NCI-H345 (cell line): ENCODE data around the gene EEFSEC.

Experiments
- DNase-seq: peaks from one replicate; lab custom pipeline; 2025; lab: John Stamatoyannopoulos, UW

The EEFSEC gene

GRCh38 chr3:128242818-128243601, 89.7 kb downstream of the EEFSEC start:
- no peak for DNase-seq

- no peak for DNase-seq
Measured at GRCh38 chr3:128243602-128244504, 90.6 kb downstream of the EEFSEC start.

GRCh38 chr3:128245460-128245859, 92.2 kb downstream of the EEFSEC start:
- DNase-seq, result no peak

- DNase-seq, result no peak
Measured at GRCh38 chr3:128247666-128248409, 94.6 kb downstream of the EEFSEC start.

GRCh38 chr3:128252083-128252482, 98.8 kb downstream of the EEFSEC start:
- no peak for DNase-seq

GRCh38 chr3:128253150-128253549, 99.9 kb downstream of the EEFSEC start:
- DNase-seq, result no peak

GRCh38 chr3:128254066-128254590, 100.8 kb downstream of the EEFSEC start:
- no peak for DNase-seq

- no peak for DNase-seq
Measured at GRCh38 chr3:128254967-128255366, 101.7 kb downstream of the EEFSEC start.

- no peak for DNase-seq
Measured at GRCh38 chr3:128256131-128256530, 102.8 kb downstream of the EEFSEC start.

GRCh38 chr3:128257632-128258031, 104.4 kb downstream of the EEFSEC start:
- no peak for DNase-seq

- DNase-seq, result no peak
Measured at GRCh38 chr3:128260275-128260674, 107.0 kb downstream of the EEFSEC start.

- no peak for DNase-seq
Measured at GRCh38 chr3:128262457-128262856, 109.2 kb downstream of the EEFSEC start.

- no peak for DNase-seq
Measured at GRCh38 chr3:128263118-128263517, 109.8 kb downstream of the EEFSEC start.

- DNase-seq, result no peak
Measured at GRCh38 chr3:128263946-128264345, 110.7 kb downstream of the EEFSEC start.

GRCh38 chr3:128266453-128266852, 113.2 kb downstream of the EEFSEC start:
- DNase-seq, result no peak

GRCh38 chr3:128267541-128267940, 114.3 kb downstream of the EEFSEC start:
- no peak for DNase-seq

- no peak for DNase-seq
Measured at GRCh38 chr3:128269006-128269775, 115.9 kb downstream of the EEFSEC start.

GRCh38 chr3:128269796-128270195, 116.5 kb downstream of the EEFSEC start:
- no peak for DNase-seq

- DNase-seq, result no peak
Measured at GRCh38 chr3:128270559-128271492, 117.5 kb downstream of the EEFSEC start.
